ENCODE results near the gene MORN2. TPM values are rescaled to one million over a fixed set of nuclear protein-coding genes. Genes with fewer than 3 reads are reported as not detected.
"Not testable (repeated sequence)": the region's sequence is repeated elsewhere in the genome, so short reads cannot be mapped to it uniquely, and the experiment has no call there.

Gene MORN2
- total and polyA plus RNA-seq, 9 of the 15 experiments (the other 6 are each of a cell fraction or from before 2014, with no cell fraction given) = 10.4 to 39.5 (median 20.8) TPM

GRCh38 chr2:38827539-38828145, 48.1 kb upstream of the MORN2 start (continued):
- TF ChIP-seq MNT (conservative IDR thresholded peaks at IDR 0.05) = peak; percentile 39 to 60; a peak in 1 of 4 replicates
- 0 out of 2 replicates have a peak, but pooled peaks have one; percentile 23 for TF ChIP-seq CXXC5 (CRISPR knock-in tag; IDR thresholded peaks at IDR 0.05)
- peak; percentile 69 for TF ChIP-seq POLR2A (conservative IDR thresholded peaks at IDR 0.05)
- TF ChIP-seq SMARCA4 (IDR thresholded peaks at IDR 0.05) = peak; percentile 92
- TF ChIP-seq ZEB2 (IDR thresholded peaks at IDR 0.05) = 0 out of 2 replicates have a peak, but pooled peaks have one; percentile 5
- TF ChIP-seq SRF (CRISPR knock-in tag; IDR thresholded peaks at IDR 0.05) = 0 out of 4 replicates have a peak, but pooled peaks of 1 of the 2 experiments have one; percentile 30
- TF ChIP-seq SMARCC2 (IDR thresholded peaks at IDR 0.05; ENCODE audit: low read depth) = peak; percentile 68; the same call in 1 of the 2 replicates
- TF ChIP-seq ATF7 (IDR thresholded peaks at IDR 0.05) = peak; percentile 65
- peak; percentile 47 for TF ChIP-seq TEAD4 (IDR thresholded peaks at IDR 0.05; ENCODE audit: low read length)
- TF ChIP-seq TEAD4 (CRISPR knock-in tag; IDR thresholded peaks at IDR 0.05; ENCODE audit: borderline replicate concordance); MYC (CRISPR knock-in tag; IDR thresholded peaks at IDR 0.05; ENCODE audit: borderline replicate concordance, low read depth); PBX2 (CRISPR knock-in tag; IDR thresholded peaks at IDR 0.05; ENCODE audit: low read depth): not testable (repeated sequence)
- 0 out of 2 replicates have a peak, but pooled peaks have one; percentile 15 for TF ChIP-seq MYC (IDR thresholded peaks at IDR 0.05; ENCODE audit: low read depth, low read length)
- TF ChIP-seq EP300 (IDR thresholded peaks at IDR 0.05; ENCODE audit: low read length) = peak; percentile 72
- peak; percentile 61 for TF ChIP-seq PBX2 (tag; conservative IDR thresholded peaks at IDR 0.05; ENCODE audit: low read depth)
- TF ChIP-seq MAFG (tag; conservative IDR thresholded peaks at IDR 0.05) = peak; percentile 100
- TF ChIP-seq ZNF384 (IDR thresholded peaks at IDR 0.05; ENCODE audit: low read depth, low read length) = peak; percentile 89

Data from K562 (cell line).